CD14-positive monocyte (primary cell): ENCODE results near the gene SFT2D3. TPM values are rescaled to one million over a fixed set of nuclear protein-coding genes. Genes with fewer than 3 reads are reported as not detected.

Experiments
- DNase-seq, 3 donors: peaks; one replicate each; pipeline ENCODE4 v3.0.0-alpha.2; 2011 to 2022
- H2AFZ ChIP-seq: 2 replicates; pipeline ENCODE4 v1.6.0; 2012; ENCODE audit warnings: mild to moderate bottlenecking, low read depth, low read length, inconsistent platforms; ENCODE audit not compliant: insufficient read depth, poor library complexity, severe bottlenecking
- H3K27ac ChIP-seq, 2 donors: 1 replicate in 1 of 2; 2 replicates in 1 of 2; pipeline ENCODE4 v1.5.1; 2012 to 2013; ENCODE audit warnings: low read length in 2 of 2, control low read depth in 1 of 2, inconsistent platforms in 1 of 2, low read depth in 1 of 2, mild to moderate bottlenecking in 1 of 2
- H3K27me3 ChIP-seq, 2 donors: one replicate each; pipeline versions ENCODE4 v1.6.0 to v1.6.1; 2011 to 2013; ENCODE audit warnings: low read length in 2 of 2; ENCODE audit not compliant: control insufficient read depth in 2 of 2, insufficient read depth in 2 of 2
- H3K36me3 ChIP-seq, 2 donors: replicated peaks in 1 of 2; 1 replicate in 1 of 2; 2 replicates in 1 of 2; pipeline versions ENCODE4 v1.5.1 to v1.6.1; 2012 to 2013; ENCODE audit warnings: low read length in 2 of 2, control low read depth in 1 of 2, inconsistent platforms in 1 of 2, mild to moderate bottlenecking in 1 of 2; ENCODE audit not compliant: insufficient read depth in 2 of 2, control insufficient read depth in 1 of 2
- H3K4me1 ChIP-seq, 2 donors: 1 replicate in 1 of 2; 2 replicates in 1 of 2; pipeline versions ENCODE4 v1.5.1 to v1.6.1; 2012 to 2013; ENCODE audit warnings: low read length in 2 of 2, control low read depth in 1 of 2, inconsistent platforms in 1 of 2, mild to moderate bottlenecking in 1 of 2, moderate library complexity in 1 of 2; ENCODE audit not compliant: insufficient read depth in 2 of 2, control insufficient read depth in 1 of 2
- H3K4me2 ChIP-seq: replicated peaks from 2 replicates; pipeline ENCODE3; 2012; ENCODE audit warnings: low read length, moderate library complexity, mild to moderate bottlenecking; ENCODE audit not compliant: poor library complexity, severe bottlenecking; ENCODE audit errors: extremely low read depth
- H3K4me3 ChIP-seq, 3 experiments: fragments of 200-600 bp in 1 of 3; sonication (generic) in 1 of 3; replicated peaks in 1 of 3; 1 replicate in 2 of 3; 2 replicates in 1 of 3; pipeline ENCODE4 v1.5.1; 2011 to 2013; ENCODE audit warnings: low read length in 3 of 3, mild to moderate bottlenecking in 3 of 3, control low read depth in 2 of 3, low read depth in 2 of 3, inconsistent platforms in 1 of 3, moderate library complexity in 1 of 3
- H3K79me2 ChIP-seq: 2 replicates; pipeline ENCODE4 v1.6.0; 2012; ENCODE audit warnings: mild to moderate bottlenecking, control low read depth, inconsistent platforms, low read length, moderate library complexity; ENCODE audit not compliant: insufficient read depth
- H3K9ac ChIP-seq: 2 replicates; pipeline ENCODE4 v1.6.0; 2017; ENCODE audit warnings: low read length, mild to moderate bottlenecking; ENCODE audit not compliant: insufficient read depth, poor library complexity, severe bottlenecking
- H3K9me3 ChIP-seq, 2 donors: replicated peaks in 1 of 2; 1 replicate in 1 of 2; 2 replicates in 1 of 2; pipeline versions ENCODE4 v1.5.1 to v1.6.1; 2012 to 2013; ENCODE audit warnings: low read length in 2 of 2, control low read depth in 1 of 2; ENCODE audit not compliant: control insufficient read depth in 1 of 2, insufficient read depth in 1 of 2
- H4K20me1 ChIP-seq: 2 replicates; pipeline ENCODE4 v1.6.0; 2012; ENCODE audit warnings: mild to moderate bottlenecking, low read length, control low read depth, moderate library complexity; ENCODE audit not compliant: insufficient read depth
- H3K27ac Mint-ChIP-seq, 7 donors: one replicate each; pipeline ENCODE4 v1.8.0; 2020; ENCODE audit warnings: mild to moderate bottlenecking in 7 of 7, mixed read lengths in 7 of 7, moderate library complexity in 6 of 7, inconsistent platforms in 2 of 7
- H3K27me3 Mint-ChIP-seq, 3 donors: one replicate each; pipeline ENCODE4 v1.8.0; 2021 to 2022; ENCODE audit warnings: low read depth in 3 of 3, mild to moderate bottlenecking in 3 of 3, mixed read lengths in 3 of 3, moderate library complexity in 3 of 3, inconsistent platforms in 1 of 3
- H3K36me3 Mint-ChIP-seq, 2 donors: one replicate each; pipeline ENCODE4 v1.8.0; 2020; ENCODE audit warnings: mixed read lengths in 2 of 2, inconsistent platforms in 1 of 2, mild to moderate bottlenecking in 1 of 2
- H3K4me1 Mint-ChIP-seq: one replicate; pipeline ENCODE4 v1.8.0; 2020; ENCODE audit warnings: mild to moderate bottlenecking, mixed read lengths
- H3K4me3 Mint-ChIP-seq, 2 donors: one replicate each; pipeline ENCODE4 v1.8.0; 2020; ENCODE audit warnings: mild to moderate bottlenecking in 2 of 2, mixed read lengths in 2 of 2, moderate library complexity in 1 of 2
- H3K9me3 Mint-ChIP-seq, 7 donors: one replicate each; pipeline ENCODE4 v1.8.0; 2020 to 2022; ENCODE audit warnings: mixed read lengths in 7 of 7, mild to moderate bottlenecking in 6 of 7, moderate library complexity in 6 of 7, inconsistent platforms in 2 of 7
- CTCF ChIP-seq: fragments of 200-600 bp; IDR thresholded peaks from one replicate; pipeline ENCODE4 v1.8.0; 2022; ENCODE audit warnings: antibody characterized with exemption, mild to moderate bottlenecking
- WGBS: methylation state at CpG from one replicate; pipeline ENCODE4 v1.1.5; 2013; ENCODE audit warnings: missing lambda C conversion rate; ENCODE audit not compliant: insufficient coverage; 5-methylcytosine and 5-hydroxymethylcytosine counted together
- intact Hi-C, 2 donors: fragments of 100-400 bp; cut with micrococcal nuclease; formaldehyde crosslinking; loops; one replicate each; pipeline versions ENCODE4 v1.15.0 to v1.15.1; 2023
- polyA plus RNA-seq, 3 donors: library from polyadenylated mRNA; depleted of rRNA in 1 of 3; unstranded in 2 of 3; stranded (reverse) in 1 of 3; fragments of 300-500 nt in 2 of 3; fragments of >200 nt in 1 of 3; fragmentation: Illumina TruSeq in 2 of 3; gene quantifications; 1 replicate in 2 of 3; 2 replicates in 1 of 3; pipeline ENCODE4 v1.2.3, GENCODE V29; 2012 to 2021

SFT2D3 gene
- polyA plus RNA-seq, 3 donors = 3.8 to 4.9 TPM; not detected in 1

- peaks cover 28% of the 10 kb centered on the region for H4K20me1 ChIP-seq
- no peak for TF ChIP-seq CTCF
- H3K4me3 ChIP-seq = no peak overlapping the region
- H3K9ac ChIP-seq = no peak overlapping the region
- H3K9me3 Mint-ChIP-seq = no peaks in the 10 kb centered on the region
- peaks cover 35% of the 10 kb centered on the region for H3K4me1 Mint-ChIP-seq
- peaks cover 37 to 38% of the 10 kb centered on the region in 2 donors for H3K4me1 ChIP-seq
- peaks cover 36 to 49% of the 10 kb centered on the region in 2 donors for H3K36me3 Mint-ChIP-seq
- H3K79me2 ChIP-seq = peaks cover 34% of the 10 kb centered on the region
- H3K27me3 ChIP-seq = no peaks in the 10 kb centered on the region
- peak overlapping the region in 6 of 7 donors; percentile 43 to 82 (median 70) for H3K27ac Mint-ChIP-seq
- no peaks in the 10 kb centered on the region for H3K9me3 ChIP-seq
- H3K27me3 Mint-ChIP-seq = no peaks in the 10 kb centered on the region
- peak overlapping the region in 1 of 2 donors; percentile 62 for H3K27ac ChIP-seq
- no peak overlapping the region for H3K4me3 Mint-ChIP-seq
- H3K4me2 ChIP-seq = peak overlapping the region; percentile 12
- intact Hi-C loops = loop anchor here (10.0 kb wide), 1 partner anchor 181 kb away; the partner anchor contains the start of gene IWS1 (in 2 of the 2)
- WGBS = 40% methylated on average over 3 of the region's 5 CpGs
- H3K36me3 ChIP-seq = peaks cover 27 to 49% of the 10 kb centered on the region in 2 donors
- peak; percentile 27 to 74 (median 72) for DNase-seq
- no peak overlapping the region for H2AFZ ChIP-seq
Observed at GRCh38 chr2:127705391-127706065, 4.2 kb downstream of the SFT2D3 start.

DNA sequence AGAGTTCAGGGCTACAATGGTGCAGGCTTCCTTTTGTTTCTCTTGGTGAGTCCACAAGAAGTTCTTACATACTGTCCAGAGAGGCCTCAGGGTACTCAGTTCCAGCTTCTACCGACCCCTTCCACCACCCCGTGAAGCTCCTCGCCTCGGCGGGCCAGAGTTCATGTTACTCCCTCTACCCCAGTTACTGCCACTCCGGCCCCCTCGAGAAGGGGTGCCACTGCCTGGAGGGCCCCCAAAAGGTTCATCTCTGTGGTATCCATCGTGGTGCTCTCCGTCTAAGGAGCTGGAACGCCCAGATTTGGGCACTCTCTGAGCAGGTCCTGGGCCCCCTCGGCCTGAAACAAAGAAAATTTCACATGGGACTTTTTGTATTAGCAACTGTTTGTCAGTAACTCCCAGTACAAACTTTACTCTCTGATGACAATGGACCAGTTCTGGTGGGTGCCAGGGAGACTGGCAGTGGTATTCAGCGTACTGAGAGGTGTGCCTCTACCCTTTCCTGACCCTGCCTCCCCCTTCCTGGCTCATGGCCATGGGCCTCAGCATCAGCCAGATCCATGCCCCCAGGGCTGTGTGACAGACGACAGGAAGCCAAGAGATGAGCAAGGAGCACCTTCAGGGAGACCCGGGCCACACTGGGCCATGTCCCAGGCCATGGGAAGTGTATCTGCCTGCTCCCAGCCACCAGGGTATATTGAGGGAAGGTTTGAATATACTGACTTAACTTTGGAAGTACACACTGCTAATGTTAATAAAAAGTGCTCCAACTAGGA is 5.1 kb downstream of the SFT2D3 start:
- no peak for TF ChIP-seq CTCF
- intact Hi-C loops = loop anchor here (10.0 kb wide), 1 partner anchor 182 kb away; the partner anchor contains the start of gene IWS1 (in 2 of the 2)
- Histone ChIP-seq H3K4me3 (no peak overlapping the region), H3K27ac (peak overlapping the region; percentile 6 to 62), H2AFZ (no peak overlapping the region), H4K20me1 (peaks cover 28% of the 10 kb centered on the region), H3K27me3 (no peaks in the 10 kb centered on the region), H3K36me3 (peaks cover 27 to 57% of the 10 kb centered on the region in 2 donors), H3K9ac (no peak overlapping the region), H3K9me3 (no peaks in the 10 kb centered on the region), H3K4me1 (peaks cover 31 to 35% of the 10 kb centered on the region in 2 donors), H3K79me2 (peaks cover 34% of the 10 kb centered on the region), H3K4me2 (no peak overlapping the region)
- H3K4me1 Mint-ChIP-seq = peaks cover 31% of the 10 kb centered on the region
- H3K27me3 Mint-ChIP-seq = no peaks in the 10 kb centered on the region
- DNase-seq = no peak
- H3K36me3 Mint-ChIP-seq = peaks cover 40 to 58% of the 10 kb centered on the region in 2 donors
- no peak overlapping the region for H3K4me3 Mint-ChIP-seq
- H3K9me3 Mint-ChIP-seq = no peaks in the 10 kb centered on the region
- H3K27ac Mint-ChIP-seq = peak overlapping the region in 5 of 7 donors; percentile 51 to 68 (median 61)
- WGBS = 99% methylated on average over 12 of the region's 14 CpGs
